Esophagus squamous epithelium (tissue), 4 donors: ENCODE data around the gene FOXO3.

Experiments used
- POLR2A ChIP-seq, 4 donors: fragments of 450-650 bp; IDR thresholded peaks; one replicate each; pipeline ENCODE4 v1.6.1; 2017; ENCODE audit warnings: antibody characterized with exemption in 4 of 4, mild to moderate bottlenecking in 4 of 4, moderate library complexity in 3 of 4
- TF ChIP-seq, protein P1 (sequence below), 6 experiments: fragments of 450-650 bp in 4 of 6; fragments of 200-600 bp in 2 of 6; sonication (generic) in 2 of 6; IDR thresholded peaks; one replicate each; pipeline ENCODE4 v1.5.1; 2016 to 2019; ENCODE audit warnings: antibody characterized with exemption in 6 of 6, mild to moderate bottlenecking in 4 of 6, moderate library complexity in 4 of 6

DNA sequence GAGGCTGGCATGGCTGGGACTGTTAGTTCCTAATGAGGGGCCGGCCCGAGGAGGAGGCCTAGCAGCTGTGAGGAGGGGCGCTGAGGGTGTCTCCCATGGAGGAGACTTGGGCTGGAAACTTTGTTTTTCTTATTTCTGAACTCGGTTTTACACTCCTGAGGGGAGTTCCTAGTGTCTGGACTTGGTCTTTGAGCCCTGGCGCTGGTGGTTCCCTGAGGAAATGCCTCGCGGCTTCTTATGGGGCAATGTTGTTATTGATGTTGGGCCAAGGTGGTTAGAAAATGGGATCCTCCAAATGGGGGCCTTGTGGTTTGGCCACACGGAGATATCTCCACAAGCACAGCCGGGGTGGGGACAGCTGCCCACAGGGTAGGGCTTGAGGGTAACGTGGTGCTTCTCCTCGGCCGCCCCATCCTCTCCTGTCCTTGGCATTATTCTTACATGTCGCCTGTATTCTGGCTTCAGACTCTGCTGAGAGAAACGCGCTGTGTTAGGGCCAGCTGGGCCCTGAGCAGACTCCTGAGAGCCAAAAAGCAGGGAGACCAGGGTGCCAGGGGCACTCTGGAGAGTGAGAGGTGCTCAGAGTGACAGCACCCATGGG lies 136.9 kb downstream of the FOXO3 start:
- TF ChIP-seq, protein P1, sequence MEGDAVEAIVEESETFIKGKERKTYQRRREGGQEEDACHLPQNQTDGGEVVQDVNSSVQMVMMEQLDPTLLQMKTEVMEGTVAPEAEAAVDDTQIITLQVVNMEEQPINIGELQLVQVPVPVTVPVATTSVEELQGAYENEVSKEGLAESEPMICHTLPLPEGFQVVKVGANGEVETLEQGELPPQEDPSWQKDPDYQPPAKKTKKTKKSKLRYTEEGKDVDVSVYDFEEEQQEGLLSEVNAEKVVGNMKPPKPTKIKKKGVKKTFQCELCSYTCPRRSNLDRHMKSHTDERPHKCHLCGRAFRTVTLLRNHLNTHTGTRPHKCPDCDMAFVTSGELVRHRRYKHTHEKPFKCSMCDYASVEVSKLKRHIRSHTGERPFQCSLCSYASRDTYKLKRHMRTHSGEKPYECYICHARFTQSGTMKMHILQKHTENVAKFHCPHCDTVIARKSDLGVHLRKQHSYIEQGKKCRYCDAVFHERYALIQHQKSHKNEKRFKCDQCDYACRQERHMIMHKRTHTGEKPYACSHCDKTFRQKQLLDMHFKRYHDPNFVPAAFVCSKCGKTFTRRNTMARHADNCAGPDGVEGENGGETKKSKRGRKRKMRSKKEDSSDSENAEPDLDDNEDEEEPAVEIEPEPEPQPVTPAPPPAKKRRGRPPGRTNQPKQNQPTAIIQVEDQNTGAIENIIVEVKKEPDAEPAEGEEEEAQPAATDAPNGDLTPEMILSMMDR (IDR thresholded peaks at IDR 0.05), result no peak
- TF ChIP-seq POLR2A (IDR thresholded peaks at IDR 0.05), result no peak
